Measurements from ENCODE around the gene NCOA5.

The NCOA5 gene

DNA sequence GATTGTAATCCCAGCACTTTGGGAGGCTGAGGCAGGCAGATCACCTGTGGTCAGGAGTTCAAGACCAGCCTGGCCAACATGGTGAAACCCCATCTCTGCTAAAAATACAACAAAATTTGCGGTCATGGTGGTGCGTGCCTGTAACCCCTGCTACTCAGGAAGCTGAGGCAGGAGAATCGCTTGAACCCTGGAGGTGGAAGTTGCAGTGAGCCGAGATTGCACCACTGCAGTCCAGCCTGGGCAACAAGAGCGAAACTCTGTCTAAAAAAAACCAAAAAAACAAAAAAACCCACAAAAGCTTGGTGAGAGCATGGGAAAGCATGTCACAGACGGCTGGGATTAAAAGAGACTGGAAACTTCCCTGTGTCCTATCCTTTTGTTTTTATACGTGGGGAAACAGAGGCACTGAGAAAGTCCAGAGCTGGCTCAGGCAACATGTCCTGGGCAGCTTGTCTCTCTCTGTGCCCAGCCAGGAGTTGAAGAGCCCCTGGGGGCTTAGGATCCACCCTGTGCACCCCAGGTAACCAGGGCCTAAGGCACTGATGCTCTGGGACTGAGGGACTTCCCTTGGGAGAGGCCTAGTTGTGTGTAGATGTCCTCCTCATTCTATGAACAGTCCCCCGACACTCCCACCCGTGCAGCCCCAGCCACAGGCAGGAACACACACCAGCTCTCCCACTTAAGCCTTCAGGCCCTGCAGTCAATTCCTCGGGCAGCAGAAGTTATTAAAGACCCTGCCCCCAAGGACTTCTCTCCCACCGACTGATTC is 44.3 kb upstream of the NCOA5 start:
- Histone ChIP-seq H3K36me3 (no peaks in the 10 kb centered on the region), H3K4me3 (no peak overlapping the region), H3K27ac (no peak overlapping the region), H3K27me3 (peaks cover 0 to 74% of the 10 kb centered on the region in 2 donors), H3K9me3 (no peaks in the 10 kb centered on the region), H3K4me1 (peaks cover 0 to 14% (median 5%) of the 10 kb centered on the region in 4 donors)
- no peak for DNase-seq
- TF ChIP-seq, protein P1, sequence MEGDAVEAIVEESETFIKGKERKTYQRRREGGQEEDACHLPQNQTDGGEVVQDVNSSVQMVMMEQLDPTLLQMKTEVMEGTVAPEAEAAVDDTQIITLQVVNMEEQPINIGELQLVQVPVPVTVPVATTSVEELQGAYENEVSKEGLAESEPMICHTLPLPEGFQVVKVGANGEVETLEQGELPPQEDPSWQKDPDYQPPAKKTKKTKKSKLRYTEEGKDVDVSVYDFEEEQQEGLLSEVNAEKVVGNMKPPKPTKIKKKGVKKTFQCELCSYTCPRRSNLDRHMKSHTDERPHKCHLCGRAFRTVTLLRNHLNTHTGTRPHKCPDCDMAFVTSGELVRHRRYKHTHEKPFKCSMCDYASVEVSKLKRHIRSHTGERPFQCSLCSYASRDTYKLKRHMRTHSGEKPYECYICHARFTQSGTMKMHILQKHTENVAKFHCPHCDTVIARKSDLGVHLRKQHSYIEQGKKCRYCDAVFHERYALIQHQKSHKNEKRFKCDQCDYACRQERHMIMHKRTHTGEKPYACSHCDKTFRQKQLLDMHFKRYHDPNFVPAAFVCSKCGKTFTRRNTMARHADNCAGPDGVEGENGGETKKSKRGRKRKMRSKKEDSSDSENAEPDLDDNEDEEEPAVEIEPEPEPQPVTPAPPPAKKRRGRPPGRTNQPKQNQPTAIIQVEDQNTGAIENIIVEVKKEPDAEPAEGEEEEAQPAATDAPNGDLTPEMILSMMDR (IDR thresholded peaks at IDR 0.05): no peak
- intact Hi-C loops (cut with DNase I; ENCODE audit: low total_unique reads): loop anchor here (10.0 kb wide), 2 partner anchors 141 to 551 kb away; partner anchors contain the start of gene TP53RK

DNA sequence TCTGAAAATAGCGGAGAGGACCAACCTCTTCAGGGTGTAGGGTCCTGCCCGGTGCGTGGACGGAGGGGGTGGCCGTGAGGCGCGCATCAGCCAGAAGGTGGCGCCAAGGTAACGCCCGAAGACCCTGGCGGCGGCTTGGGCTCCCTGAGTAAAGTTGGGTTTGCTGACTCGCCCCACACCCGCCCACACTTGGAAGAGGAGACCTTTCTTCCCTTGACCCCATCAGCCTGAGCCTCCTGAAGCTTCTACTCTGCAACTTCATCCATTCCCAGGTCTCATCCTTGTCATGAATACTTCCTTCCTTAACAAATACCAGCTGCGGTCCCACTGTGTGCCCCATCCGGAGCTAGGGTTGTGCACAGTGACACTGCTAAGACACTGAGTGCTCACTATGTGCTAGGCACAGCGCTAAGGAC is 43.0 kb upstream of the NCOA5 start:
- H3K27ac ChIP-seq: no peak overlapping the region
- peaks cover 0 to 14% (median 5%) of the 10 kb centered on the region in 4 donors for H3K4me1 ChIP-seq
- H3K9me3 ChIP-seq: no peaks in the 10 kb centered on the region
- H3K27me3 ChIP-seq: peaks cover 0 to 61% of the 10 kb centered on the region in 2 donors
- H3K36me3 ChIP-seq: no peaks in the 10 kb centered on the region
- TF ChIP-seq, protein P1 (IDR thresholded peaks at IDR 0.05): peak; percentile 55 to 65
- no peak overlapping the region for H3K4me3 ChIP-seq
- peak; percentile 48 to 74 for DNase-seq
- intact Hi-C loops (cut with DNase I; ENCODE audit: low total_unique reads): loop anchor here (10.0 kb wide), 2 partner anchors 142 to 552 kb away; partner anchors contain the start of gene TP53RK

DNA sequence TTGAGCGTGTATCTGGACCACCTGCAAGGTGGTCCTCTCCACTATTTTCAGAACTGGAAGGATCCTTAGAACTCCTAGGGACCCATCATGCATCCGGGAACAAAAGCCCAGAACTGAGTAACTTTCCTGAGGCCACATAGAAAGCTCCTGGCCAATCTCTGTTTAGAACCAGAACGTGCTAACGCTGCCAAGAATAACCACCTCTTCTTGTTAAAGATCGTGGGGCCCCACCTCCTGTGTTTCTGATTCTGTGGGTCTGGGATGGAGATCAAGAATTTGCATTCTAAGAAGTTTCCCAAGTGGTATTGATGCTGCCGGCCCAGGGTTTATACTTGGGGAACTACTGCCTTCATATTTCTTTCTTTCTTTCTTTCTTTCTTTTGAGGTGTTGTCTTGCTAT is 41.6 kb upstream of the NCOA5 start:
- intact Hi-C loops (cut with DNase I; ENCODE audit: low total_unique reads): loop anchor here (10.0 kb wide), 2 partner anchors 143 to 553 kb away; partner anchors contain the start of gene TP53RK
- no peak for DNase-seq

DNA sequence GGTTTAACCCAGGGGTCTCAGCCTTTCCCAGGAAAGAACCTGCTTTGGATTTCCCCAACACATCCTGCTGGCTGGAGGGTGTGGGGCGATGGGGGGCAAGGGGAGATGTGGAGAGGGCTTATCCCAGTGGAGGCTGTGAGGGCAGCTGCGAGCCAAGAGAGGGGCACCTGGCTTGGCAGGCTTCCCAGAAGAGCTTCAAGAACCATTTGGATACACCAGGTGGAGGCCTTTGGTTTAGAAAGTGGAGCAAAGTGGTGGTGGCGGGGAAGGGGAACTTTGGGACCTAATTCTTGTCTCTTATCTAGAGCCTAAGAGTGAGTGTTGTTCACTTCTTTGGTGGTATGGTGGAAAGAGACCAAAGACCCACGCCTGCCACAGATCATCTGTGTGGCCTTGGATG is 40.8 kb upstream of the NCOA5 start:
- Histone ChIP-seq H3K36me3 (peaks cover 0 to 11% (median 6%) of the 10 kb centered on the region in 3 donors), H3K9me3 (no peaks in the 10 kb centered on the region), H3K4me1 (peaks cover 0 to 14% (median 5%) of the 10 kb centered on the region in 4 donors), H3K27me3 (peaks cover 0 to 39% of the 10 kb centered on the region in 2 donors), H3K4me3 (no peak overlapping the region), H3K27ac (no peak overlapping the region)
- intact Hi-C loops (cut with DNase I; ENCODE audit: low total_unique reads): loop anchor here (10.0 kb wide), 2 partner anchors 144 to 554 kb away; partner anchors contain the start of gene TP53RK
- no peak for DNase-seq
- TF ChIP-seq, protein P1 (IDR thresholded peaks at IDR 0.05): no peak

More for the DNA sequence above, 41.6 kb upstream of the NCOA5 start:
- TF ChIP-seq, protein P1 (IDR thresholded peaks at IDR 0.05): no peak
- Histone ChIP-seq H3K4me3 (no peak overlapping the region), H3K36me3 (peaks cover 0 to 4% (median 0%) of the 10 kb centered on the region in 3 donors), H3K27me3 (peaks cover 0 to 48% of the 10 kb centered on the region in 2 donors), H3K9me3 (no peaks in the 10 kb centered on the region), H3K4me1 (peaks cover 0 to 14% (median 5%) of the 10 kb centered on the region in 4 donors), H3K27ac (no peak overlapping the region)

DNA sequence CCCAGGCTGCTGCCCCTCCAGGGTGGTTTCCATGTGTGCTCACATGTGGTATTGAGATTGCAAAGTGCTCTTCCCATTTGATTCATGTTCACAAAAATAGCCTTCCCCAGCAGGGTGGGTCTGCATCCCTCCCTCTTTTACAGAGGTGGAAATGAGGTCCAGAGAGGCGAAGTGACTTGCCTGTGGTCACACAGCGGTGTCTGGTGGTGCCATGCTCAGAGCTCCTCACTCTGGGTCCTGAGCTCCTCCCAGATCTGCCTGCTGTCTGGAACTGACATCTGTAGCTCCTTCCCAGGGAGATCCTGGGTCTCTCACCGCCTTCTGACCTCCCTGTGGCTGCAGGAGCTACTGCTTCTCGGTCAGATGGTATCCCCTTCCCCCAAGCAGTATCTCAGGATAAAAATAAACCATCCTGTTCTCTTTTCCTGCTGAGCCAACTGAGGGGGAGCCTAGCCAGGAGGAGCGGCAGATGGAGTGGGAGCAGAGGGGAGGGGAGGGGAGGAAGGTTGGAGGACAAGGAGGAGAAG is 40.3 kb upstream of the NCOA5 start:
- Histone ChIP-seq H3K4me1 (peaks cover 0 to 14% (median 5%) of the 10 kb centered on the region in 4 donors), H3K27ac (no peak overlapping the region), H3K9me3 (no peaks in the 10 kb centered on the region), H3K4me3 (no peak overlapping the region), H3K27me3 (peaks cover 0 to 35% of the 10 kb centered on the region in 2 donors), H3K36me3 (peaks cover 0 to 14% (median 8%) of the 10 kb centered on the region in 3 donors)
- DNase-seq: no peak
- TF ChIP-seq, protein P1 (IDR thresholded peaks at IDR 0.05): no peak
- intact Hi-C loops (cut with DNase I; ENCODE audit: low total_unique reads): loop anchor here (10.0 kb wide), 2 partner anchors 145 to 555 kb away; partner anchors contain the start of gene TP53RK

Data from tibial artery (tissue), 4 donors.